ENCODE measurements around the gene LYPD6B. TPM values are rescaled to one million over a fixed set of nuclear protein-coding genes. Genes with fewer than 3 reads are reported as not detected.

The LYPD6B gene
- polyA plus RNA-seq, 1 experiment, result 0.26 TPM

- ChIA-PET POLR2A (no interaction called here), CTCF (interaction anchor here (1.0 kb wide), 1 partner anchor 15 kb away, joined by 3 read pairs; no protein-coding TSS in a partner anchor)
- Histone ChIP-seq H3K27me3 (ENCODE audit: control insufficient read depth, insufficient read depth, low read length) (no peaks in the 10 kb centered on the region), H3K27ac (ENCODE audit: low read depth, low read length) (no peak overlapping the region), H3K4me3 (ENCODE audit: low read depth, low read length) (no peak overlapping the region), H3K9me3 (ENCODE audit: control insufficient read depth, insufficient read depth, low read length) (no peaks in the 10 kb centered on the region)
- DNase-seq (ENCODE audit: low read depth, low spot score), result no peak
- TF ChIP-seq CTCF (IDR thresholded peaks at IDR 0.05; ENCODE audit: low read depth, low read length), result no peak
These were observed 161.6 kb downstream of the LYPD6B start for GRCh38 chr2:149200109-149200520.

GRCh38 chr2:149204686-149205085 is 166.2 kb downstream of the LYPD6B start:
- H3K27ac ChIP-seq (ENCODE audit: low read depth, low read length), result no peak overlapping the region
- no peak for DNase-seq (ENCODE audit: low read depth, low spot score)
- H3K9me3 ChIP-seq (ENCODE audit: control insufficient read depth, insufficient read depth, low read length), result no peaks in the 10 kb centered on the region
- no peaks in the 10 kb centered on the region for H3K27me3 ChIP-seq (ENCODE audit: control insufficient read depth, insufficient read depth, low read length)
- no peak for TF ChIP-seq CTCF (IDR thresholded peaks at IDR 0.05; ENCODE audit: low read depth, low read length)
- POLR2A ChIA-PET, result no interaction called here
- no peak overlapping the region for H3K4me3 ChIP-seq (ENCODE audit: low read depth, low read length)
- CTCF ChIA-PET, result no interaction called here

GRCh38 chr2:149205143-149205542 is 166.6 kb downstream of the LYPD6B start:
- TF ChIP-seq CTCF (IDR thresholded peaks at IDR 0.05; ENCODE audit: low read depth, low read length), result no peak
- DNase-seq (ENCODE audit: low read depth, low spot score), result no peak
- ChIA-PET POLR2A (no interaction called here), CTCF (no interaction called here)
- no peak overlapping the region for H3K4me3 ChIP-seq (ENCODE audit: low read depth, low read length)
- no peaks in the 10 kb centered on the region for H3K27me3 ChIP-seq (ENCODE audit: control insufficient read depth, insufficient read depth, low read length)
- no peak overlapping the region for H3K27ac ChIP-seq (ENCODE audit: low read depth, low read length)
- H3K9me3 ChIP-seq (ENCODE audit: control insufficient read depth, insufficient read depth, low read length), result no peaks in the 10 kb centered on the region

- Histone ChIP-seq H3K4me3 (ENCODE audit: low read depth, low read length) (no peak overlapping the region), H3K27me3 (ENCODE audit: control insufficient read depth, insufficient read depth, low read length) (peaks cover 2% of the 10 kb centered on the region), H3K9me3 (ENCODE audit: control insufficient read depth, insufficient read depth, low read length) (no peaks in the 10 kb centered on the region; the same call in 1 of the 2 replicates), H3K27ac (ENCODE audit: low read depth, low read length) (no peak overlapping the region)
- DNase-seq (ENCODE audit: low read depth, low spot score), result no peak
- ChIA-PET POLR2A (no interaction called here), CTCF (no interaction called here)
- no peak for TF ChIP-seq CTCF (IDR thresholded peaks at IDR 0.05; ENCODE audit: low read depth, low read length)
These were observed 175.4 kb downstream of the LYPD6B start for GRCh38 chr2:149213764-149214493.

GRCh38 chr2:149218497-149218896 is 180.0 kb downstream of the LYPD6B start:
- CTCF ChIA-PET, result no interaction called here
- POLR2A ChIA-PET, result no interaction called here
- no peaks in the 10 kb centered on the region for H3K27me3 ChIP-seq (ENCODE audit: control insufficient read depth, insufficient read depth, low read length)
- H3K27ac ChIP-seq (ENCODE audit: low read depth, low read length), result no peak overlapping the region
- TF ChIP-seq CTCF (IDR thresholded peaks at IDR 0.05; ENCODE audit: low read depth, low read length), result no peak
- H3K4me3 ChIP-seq (ENCODE audit: low read depth, low read length), result no peak overlapping the region
- no peak for DNase-seq (ENCODE audit: low read depth, low spot score)
- no peaks in the 10 kb centered on the region for H3K9me3 ChIP-seq (ENCODE audit: control insufficient read depth, insufficient read depth, low read length)

All from AG04450 (cell line).